HG03521 (cell line): Measurements from ENCODE around the gene MRAP.

Experiments used
- ATAC-seq: cut with Tn5 transposase; IDR thresholded peaks from one replicate; pipeline ENCODE4 v1.9.1; 2021; ENCODE audit warnings: mild to moderate bottlenecking, moderate library complexity; ENCODE audit not compliant: unreplicated experiment

Gene MRAP

GRCh38 chr21:32321480-32321879 lies 22.8 kb downstream of the MRAP start:
- ATAC-seq, result no peak

GRCh38 chr21:32322103-32322502 lies 23.4 kb downstream of the MRAP start:
- no peak for ATAC-seq

- ATAC-seq, result no peak
These were observed 24.0 kb downstream of the MRAP start for GRCh38 chr21:32322676-32323075.

GRCh38 chr21:32325706-32326105 lies 27.1 kb downstream of the MRAP start:
- ATAC-seq, result no peak

GRCh38 chr21:32328595-32328994 lies 29.9 kb downstream of the MRAP start:
- ATAC-seq, result no peak

- ATAC-seq, result no peak
These were observed 30.7 kb downstream of the MRAP start for GRCh38 chr21:32329331-32329730.

GRCh38 chr21:32329776-32330175 lies 31.1 kb downstream of the MRAP start:
- no peak for ATAC-seq

- no peak for ATAC-seq
These were observed 32.2 kb downstream of the MRAP start for GRCh38 chr21:32330784-32331311.

- no peak for ATAC-seq
These were observed 33.0 kb downstream of the MRAP start for GRCh38 chr21:32331444-32332305.

- ATAC-seq, result no peak
These were observed 33.9 kb downstream of the MRAP start for GRCh38 chr21:32332463-32332951.

GRCh38 chr21:32333953-32334673 lies 35.5 kb downstream of the MRAP start:
- ATAC-seq, result no peak

GRCh38 chr21:32334980-32335531 lies 36.4 kb downstream of the MRAP start:
- ATAC-seq, result no peak

GRCh38 chr21:32335601-32336575 lies 37.2 kb downstream of the MRAP start:
- no peak for ATAC-seq

GRCh38 chr21:32336711-32337110 lies 38.1 kb downstream of the MRAP start:
- ATAC-seq, result no peak

GRCh38 chr21:32337206-32337605 lies 38.6 kb downstream of the MRAP start:
- no peak for ATAC-seq

- no peak for ATAC-seq
These were observed 39.7 kb downstream of the MRAP start for GRCh38 chr21:32338209-32338921.

- ATAC-seq, result no peak
These were observed 42.5 kb downstream of the MRAP start for GRCh38 chr21:32340863-32341848.

GRCh38 chr21:32346951-32347350 lies 48.3 kb downstream of the MRAP start:
- ATAC-seq, result no peak
